CD4-positive, alpha-beta T cell treated with Interleukin-17A for 4 hours (primary cell): ENCODE measurements around the gene TAS2R8.
"Not testable (repeated sequence)": the region's sequence is repeated elsewhere in the genome, so short reads cannot be mapped to it uniquely, and the experiment has no call there.

Experiments used
- DNase-seq: peaks from one replicate; pipeline ENCODE4 v3.0.0-alpha.2; 2020; ENCODE audit warnings: mixed read lengths

The TAS2R8 gene, protein sequence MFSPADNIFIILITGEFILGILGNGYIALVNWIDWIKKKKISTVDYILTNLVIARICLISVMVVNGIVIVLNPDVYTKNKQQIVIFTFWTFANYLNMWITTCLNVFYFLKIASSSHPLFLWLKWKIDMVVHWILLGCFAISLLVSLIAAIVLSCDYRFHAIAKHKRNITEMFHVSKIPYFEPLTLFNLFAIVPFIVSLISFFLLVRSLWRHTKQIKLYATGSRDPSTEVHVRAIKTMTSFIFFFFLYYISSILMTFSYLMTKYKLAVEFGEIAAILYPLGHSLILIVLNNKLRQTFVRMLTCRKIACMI

DNA sequence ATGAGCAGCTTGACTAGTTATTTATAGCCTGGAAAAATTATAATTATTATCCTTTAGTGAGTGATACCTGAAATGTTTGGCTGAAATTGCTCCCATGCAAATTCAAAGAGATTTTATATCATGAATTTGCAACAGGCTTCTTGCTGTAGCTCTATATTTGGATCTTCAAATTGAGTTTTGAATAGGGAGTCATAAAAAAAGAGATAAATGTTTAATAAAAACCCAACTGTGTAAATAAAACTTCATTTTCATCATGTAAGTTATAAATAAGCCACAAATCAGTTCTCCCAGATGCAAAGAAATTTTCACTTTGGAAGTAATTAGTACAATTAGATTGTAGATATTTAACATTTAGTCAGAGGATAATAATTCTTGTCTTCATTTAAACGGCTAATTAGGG, at the start of gene TAS2R8:
TAS2R8 (minus strand) TSS at position 101 of the 400 bp plus-strand sequence. CDS start 306 bp downstream, outside the sequence.
- DNase-seq: no peak

DNA sequence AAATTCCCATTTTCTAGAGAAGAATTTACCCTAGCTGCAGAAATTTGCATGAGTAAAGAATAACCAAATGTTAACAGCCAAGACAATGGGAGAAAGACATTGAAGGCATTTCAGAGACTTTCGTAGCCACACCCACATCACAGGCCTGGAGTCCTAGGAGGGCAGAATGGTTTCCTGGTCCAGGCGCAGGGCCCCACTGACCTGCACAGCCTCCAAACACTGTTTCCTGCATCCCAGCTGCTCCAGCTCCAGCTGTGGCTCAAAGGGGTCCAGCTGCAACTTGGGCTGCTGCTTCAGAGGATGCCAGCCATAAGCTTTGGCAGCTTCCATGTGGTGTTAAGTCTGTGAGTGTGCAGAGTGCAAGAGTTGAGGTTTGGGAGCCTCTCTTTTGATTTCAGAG, 48.7 kb upstream of the TAS2R8 start:
- no peak for DNase-seq

DNA sequence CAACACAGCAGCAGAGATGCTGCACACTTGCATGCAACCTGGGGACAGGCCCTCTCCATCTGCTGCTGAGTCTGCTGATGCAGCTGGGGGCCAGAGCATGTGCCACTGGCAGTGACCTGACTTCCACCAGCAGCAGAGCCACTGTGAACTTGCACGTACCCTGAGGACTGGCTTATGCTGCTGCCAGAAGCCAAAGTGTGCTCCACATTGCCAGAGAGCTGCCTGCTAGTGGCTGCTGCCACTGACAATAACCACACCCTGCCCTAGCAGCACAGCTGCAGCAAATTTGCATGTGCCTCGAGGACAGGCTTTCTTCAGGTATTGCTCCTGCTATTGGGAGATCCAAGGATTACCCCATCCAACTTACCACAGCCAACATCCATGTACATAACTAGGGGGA, 46.7 kb upstream of the TAS2R8 start:
- DNase-seq: no peak

DNA sequence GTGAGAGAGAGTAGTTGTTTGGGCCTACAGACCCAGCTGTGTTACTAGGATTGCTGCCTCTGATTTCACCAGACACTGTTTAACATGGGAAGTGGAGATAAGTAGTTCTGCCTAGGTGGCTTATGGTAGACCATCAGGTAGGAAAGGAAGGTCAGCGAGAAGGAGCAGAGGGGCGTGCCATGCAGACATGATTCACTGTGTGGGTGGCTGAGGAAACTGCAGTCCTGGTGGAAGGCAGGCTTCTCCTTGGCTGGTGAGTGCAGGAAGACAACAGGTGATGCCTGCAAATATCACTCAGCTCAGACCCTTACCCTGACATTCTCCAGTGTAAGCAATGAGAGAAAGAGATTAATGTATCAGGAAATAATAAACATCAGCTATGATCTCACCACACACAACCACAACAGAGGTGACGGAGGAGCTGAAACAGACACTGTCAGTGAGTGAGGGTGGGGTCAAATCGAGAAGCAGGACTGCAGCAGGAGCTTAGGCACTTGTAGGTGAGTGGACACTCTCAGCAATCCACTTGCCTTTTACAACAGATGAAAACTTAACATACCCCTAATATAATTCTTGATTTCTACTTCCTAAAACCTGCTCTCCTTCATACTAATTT, 44.3 kb upstream of the TAS2R8 start:
- DNase-seq: no peak

DNA sequence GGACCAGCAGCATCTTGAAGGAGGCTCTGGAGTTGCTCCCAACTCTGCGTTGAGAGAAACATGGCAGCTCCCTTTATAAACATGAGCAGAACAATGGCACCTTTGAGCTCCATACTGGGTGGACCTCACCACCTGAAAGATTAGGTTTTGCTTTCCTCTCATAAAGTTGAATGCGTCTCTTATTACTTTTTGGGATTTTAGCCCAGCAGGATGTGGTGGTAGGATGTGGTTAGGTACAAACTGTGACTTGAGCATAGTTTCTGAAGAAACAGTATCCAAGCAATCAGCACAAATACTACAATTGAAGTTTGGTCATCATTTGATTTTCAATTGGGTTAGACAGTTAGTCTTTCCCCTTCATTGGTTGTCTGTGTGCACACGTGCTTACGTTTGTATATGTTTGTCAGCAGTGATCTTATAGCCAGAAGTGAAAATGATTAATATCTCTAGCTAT, 42.4 kb upstream of the TAS2R8 start, which contains the start of gene PRR4:
PRR4 (minus strand) TSS at position 51 of the 454 bp plus-strand sequence; CDS start at position 13, 38 bp downstream.
- no peak for DNase-seq

DNA sequence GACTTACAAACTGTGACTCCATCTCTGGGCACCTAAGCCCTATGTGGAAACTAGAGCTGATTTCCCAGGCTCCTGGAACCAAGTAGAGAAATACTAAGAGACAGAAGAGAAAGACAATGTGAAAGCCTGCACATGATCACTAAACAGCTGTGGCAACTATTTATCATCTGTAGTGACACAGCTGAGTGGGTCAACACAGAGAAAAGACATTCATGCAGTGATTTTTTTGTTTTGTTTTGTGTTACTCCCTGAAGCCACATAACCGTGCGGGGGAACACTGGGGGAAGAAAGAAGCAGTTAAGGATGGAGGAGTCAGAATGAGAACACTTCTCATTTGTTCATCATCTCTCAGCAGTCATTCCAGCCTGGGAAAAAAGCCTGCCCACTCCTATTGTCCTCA, 40.7 kb upstream of the TAS2R8 start:
- DNase-seq: no peak

DNA sequence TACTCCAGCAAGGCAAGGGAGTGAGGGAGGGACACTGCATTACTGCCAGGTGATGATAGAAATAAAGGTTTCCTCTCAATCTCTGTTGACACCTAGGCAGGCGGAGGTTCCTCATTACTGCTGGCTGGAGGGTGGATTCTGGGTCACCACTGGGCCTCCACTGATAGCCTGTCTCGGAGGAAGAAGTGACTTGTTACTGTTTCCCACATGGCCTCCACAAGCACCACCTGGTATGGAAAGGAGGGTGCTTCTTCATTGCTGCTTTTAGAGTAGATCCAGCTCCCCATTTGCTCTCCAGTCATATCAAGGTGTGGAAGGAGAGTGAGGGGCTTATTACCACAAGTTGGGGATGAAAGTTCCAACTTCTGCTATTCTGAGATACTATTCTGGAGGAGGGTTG, 35.8 kb upstream of the TAS2R8 start:
- DNase-seq: no peak

DNA sequence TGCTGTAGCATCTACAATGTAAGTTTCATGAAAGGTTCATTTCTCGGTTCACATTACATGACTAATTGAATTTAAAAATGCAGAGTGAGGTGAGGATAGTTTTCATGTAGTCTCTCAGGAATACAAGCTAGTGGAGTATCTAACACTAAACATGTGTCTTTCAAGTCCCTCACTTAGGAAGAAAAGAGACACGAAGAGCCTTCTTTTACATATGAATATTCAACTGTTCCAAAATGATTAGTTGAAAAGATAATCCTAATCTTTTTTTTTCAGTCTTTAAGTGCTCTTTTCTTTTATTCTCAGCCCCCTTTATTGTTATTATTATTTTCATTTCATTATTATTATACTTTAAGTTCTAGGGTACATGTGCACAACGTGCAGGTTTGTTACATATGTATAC, 31.4 kb upstream of the TAS2R8 start:
- DNase-seq: no peak

DNA sequence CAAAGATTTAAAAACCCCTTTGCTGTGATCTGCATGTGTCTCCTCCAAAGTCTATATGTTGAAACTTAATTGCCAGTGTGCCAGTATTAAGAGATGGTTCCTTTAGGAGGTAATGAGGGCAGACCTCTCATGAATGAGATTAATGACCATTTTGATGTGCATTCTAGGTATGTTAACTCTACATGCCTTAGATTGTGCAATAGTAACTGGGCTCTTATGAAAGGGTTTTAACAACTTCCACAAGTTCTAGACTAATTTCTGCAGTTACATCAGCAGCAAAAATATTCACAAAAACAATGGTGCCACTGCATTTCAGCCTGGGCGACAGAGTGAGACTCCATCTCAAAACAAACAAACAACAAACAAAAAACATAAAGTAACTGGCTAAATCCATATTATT, 22.9 kb upstream of the TAS2R8 start:
- DNase-seq: no peak

DNA sequence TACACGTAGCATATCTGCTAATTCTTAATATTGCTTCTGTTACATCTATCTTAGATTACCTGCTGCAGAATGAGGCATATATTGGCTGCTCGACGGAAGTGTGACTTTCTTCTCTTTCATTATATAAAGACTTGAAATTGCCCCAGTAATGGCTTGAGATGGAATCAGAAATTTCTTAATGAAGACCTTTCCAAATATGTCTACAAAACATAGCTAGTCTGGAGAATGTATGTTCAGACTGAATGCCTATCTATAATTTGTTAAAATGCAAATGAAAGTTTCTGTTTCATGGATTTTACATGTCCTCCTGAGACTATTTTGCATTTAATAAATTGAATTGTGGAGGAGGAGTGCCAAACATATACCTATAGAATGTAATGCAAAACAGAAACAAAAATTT, 19.2 kb upstream of the TAS2R8 start, which contains the start of gene TAS2R10:
TAS2R10 (minus strand) TSS at position 101 of the 400 bp plus-strand sequence; CDS start at position 12, 89 bp downstream.
- DNase-seq: no peak

DNA sequence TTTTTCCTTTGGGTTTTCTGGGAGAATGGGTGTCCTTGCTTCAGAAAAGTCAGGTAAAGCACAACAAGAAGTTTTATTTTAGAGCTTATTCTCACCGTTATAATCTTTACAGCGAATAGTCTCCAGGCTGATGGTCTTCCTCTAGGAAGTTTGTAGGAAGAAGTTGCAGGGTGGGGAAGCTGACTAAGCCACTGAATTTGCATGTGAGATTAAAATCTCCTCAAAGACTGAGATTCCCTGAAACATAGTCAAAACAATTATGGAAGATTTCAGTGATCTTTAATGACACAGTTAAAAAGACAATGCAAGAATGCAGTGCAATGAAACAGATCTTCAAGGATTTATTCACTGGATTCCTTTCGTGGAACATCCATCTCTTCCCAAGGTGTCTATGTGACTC, 17.9 kb upstream of the TAS2R8 start:
- no peak for DNase-seq

DNA sequence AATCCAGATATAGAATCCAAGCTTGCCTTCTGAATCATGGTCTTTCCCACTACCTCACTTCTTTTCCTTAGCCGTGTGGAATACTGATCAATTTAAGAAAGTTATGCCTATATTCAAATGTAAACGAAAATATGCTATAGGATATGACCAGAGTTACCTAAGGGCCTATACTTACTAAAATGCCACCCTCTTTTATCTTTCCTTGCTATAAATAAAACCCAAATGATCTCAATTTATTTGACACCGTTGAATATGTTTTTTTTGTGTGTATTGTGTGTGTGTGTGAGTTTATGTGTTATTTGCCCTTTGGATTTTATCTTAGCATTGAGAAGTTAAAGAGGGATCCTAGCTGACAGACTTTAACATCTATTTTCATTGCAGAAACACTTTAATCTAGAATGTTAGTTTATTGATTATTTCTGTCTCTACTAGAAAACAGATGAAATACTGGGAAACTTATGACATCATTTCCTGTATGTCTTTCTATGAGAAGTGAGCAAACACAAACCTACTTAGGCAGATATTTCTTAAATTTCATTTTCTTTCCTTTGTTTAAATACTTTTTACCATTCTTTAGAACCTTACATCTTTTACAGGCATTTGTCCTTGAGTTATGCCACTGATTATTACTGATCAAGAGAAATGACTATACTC, 4.9 kb upstream of the TAS2R8 start:
- DNase-seq: no peak

DNA sequence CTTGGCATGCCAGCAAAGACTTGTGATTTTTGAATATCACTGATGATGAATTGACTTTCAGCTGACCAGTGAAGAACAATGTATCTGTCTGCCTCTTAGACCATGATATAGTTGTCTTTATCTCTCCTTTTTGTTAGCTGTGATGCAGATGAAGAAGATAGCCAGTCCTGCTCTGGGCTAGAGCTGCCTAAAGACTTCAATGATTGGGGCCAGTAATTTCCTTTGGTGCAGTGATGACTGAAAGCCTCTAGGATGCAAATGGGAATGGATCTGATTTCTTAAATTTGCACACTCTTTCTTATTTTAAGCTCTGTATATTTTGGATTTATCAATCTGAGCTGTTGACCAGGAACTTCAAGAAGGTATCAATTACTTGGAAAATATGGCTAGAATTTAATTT, 3.0 kb upstream of the TAS2R8 start, which contains the start of gene TAS2R9:
TAS2R9 (minus strand) TSS at position 101 of the 400 bp plus-strand sequence; CDS start at position 8, 93 bp downstream.
- DNase-seq: no peak

DNA sequence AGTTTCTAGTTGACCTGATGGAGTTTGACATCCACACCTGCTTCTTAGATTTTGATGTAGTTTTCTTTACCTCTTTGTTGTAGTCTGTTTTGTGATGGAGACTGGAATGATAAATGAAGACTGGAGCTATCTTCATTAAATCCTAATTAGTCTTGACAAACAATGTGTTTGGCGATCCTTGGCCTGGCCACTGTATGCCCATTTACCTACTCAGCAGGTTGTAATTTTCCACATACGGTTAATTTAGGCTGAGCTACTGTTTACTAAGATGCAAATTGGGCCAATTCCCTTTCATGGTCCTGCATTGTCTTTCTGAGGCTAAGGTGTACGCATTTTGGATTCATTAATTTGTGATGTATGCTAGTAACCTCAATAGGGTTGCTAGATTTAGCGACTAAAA, 4.5 kb downstream of the TAS2R8 start, which contains the start of gene TAS2R7:
TAS2R7 (minus strand) TSS at position 41 of the 400 bp plus-strand sequence. CDS start 57 bp downstream, outside the sequence.
- DNase-seq: no peak

DNA sequence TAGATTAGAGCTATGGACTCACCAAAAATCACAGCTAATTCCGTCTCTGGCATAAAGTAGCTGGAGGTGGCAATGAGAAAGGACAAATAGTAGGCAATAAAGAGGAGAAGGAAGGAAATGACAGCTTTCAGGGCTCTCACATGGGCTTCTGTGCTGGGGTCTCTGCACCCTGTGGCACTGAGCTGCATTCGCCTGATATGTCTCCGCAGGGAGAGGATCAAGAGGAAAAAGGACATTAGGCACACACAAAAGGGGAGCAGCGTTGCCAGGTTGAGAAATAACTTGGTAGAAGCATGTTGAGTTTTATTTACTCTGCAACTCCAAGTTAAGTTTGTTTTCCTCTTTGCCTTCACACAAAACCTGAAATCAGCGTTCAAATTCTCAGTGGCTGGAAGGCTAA, 5.3 kb downstream of the TAS2R8 start:
- DNase-seq: no peak

DNA sequence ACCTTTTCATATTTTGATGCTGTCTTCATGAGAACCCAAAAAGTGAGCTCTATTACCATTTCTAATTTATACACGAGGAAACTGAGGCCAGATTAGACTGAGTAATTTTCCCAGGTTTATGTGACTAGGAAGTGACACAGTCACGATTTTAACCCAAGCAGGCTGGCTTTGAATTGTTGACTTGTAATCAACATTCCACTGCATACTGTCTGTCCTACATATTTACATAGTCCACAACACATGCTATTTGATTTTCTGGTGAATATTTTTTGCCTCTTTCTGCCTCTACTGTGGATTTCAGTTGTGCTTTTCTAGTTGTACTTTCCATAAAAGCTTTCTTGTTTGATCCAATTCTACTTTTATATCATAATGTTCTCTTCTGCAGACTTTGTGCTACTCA, 12.9 kb downstream of the TAS2R8 start:
- DNase-seq: no peak

DNA sequence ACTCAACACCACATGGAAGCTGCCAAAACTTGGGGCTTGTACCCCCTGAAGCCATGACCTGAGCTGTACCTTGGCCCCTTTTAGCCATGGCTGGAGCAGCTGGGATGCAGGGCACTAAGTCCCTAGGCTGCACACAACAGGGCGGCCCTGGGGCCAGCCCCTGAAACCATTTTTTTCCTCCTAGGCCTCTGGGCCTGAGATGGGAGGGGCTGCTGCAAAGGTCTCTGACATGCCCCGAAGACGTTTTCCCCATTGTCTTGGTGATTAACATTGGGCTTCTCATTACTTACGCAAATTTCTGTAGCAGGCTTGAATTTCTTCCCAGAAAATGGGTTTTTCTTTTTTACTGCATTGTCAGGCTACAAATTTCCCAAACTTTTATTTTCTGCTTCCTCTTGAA, 15.3 kb downstream of the TAS2R8 start:
- DNase-seq: not testable (repeated sequence)

DNA sequence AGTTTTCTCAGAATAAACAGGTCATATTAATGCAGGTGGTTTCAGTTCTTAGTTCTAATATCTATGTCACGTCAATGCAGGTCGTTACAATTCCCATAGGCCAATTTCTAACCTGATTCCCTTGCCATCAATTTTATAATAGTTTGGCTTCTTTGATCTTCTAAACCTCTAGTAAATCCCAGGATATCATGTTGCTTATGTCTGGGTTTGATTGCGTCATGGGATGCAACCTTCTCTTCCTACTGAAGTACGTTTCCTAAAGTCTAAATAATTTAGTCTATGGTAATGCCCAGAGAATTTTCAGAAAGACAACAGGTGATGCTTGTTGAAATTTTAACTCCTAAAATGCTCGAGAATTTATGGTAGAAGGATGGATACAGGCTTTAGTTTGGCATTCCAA, 23.8 kb downstream of the TAS2R8 start:
- DNase-seq: no peak

DNA sequence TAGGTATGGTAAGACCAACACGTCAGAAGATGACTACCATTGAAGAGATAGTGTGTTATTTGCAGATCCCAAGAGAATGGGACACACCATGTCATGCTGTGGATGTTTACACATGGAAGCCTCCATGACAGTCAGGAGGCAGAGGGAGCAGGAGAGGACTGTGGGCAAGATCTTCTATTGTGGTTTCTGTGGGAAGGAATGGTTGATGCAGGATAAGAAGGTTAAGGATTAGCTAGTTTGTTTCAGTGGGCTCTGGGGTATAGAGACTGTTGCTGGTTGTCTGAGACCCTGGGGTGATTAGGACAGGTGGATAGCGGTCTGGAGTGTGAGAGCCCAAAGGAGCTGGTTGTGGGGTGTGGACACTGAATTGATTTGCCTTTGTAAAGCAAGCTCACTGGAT, 28.0 kb downstream of the TAS2R8 start:
- no peak for DNase-seq

DNA sequence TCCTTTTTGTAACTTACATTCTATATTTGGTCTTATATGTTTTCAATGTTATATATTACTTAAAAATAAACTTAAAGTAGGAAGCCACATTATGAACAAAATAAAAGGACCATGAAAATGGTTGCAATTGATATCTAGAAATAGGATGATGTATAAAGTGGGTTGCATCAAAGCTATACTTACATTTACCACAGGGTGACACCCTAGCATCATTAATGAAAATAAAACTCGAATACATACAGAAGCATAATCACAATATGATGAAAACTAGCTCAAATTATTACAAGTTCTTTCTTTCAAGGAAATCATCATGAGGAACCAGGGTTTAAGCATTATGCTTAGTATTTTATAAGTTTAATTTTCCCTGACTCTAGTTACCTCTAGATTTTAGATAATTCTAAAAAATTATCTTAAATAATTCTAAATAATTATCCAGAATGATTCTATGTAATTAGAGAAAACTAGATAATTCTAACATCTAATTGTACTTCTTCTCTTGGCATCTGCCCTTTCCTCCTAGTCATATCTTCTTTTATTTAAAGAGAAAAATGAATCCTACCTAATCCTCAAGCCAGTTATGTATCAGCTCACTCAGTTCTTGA, 35.9 kb downstream of the TAS2R8 start:
- DNase-seq: no peak

DNA sequence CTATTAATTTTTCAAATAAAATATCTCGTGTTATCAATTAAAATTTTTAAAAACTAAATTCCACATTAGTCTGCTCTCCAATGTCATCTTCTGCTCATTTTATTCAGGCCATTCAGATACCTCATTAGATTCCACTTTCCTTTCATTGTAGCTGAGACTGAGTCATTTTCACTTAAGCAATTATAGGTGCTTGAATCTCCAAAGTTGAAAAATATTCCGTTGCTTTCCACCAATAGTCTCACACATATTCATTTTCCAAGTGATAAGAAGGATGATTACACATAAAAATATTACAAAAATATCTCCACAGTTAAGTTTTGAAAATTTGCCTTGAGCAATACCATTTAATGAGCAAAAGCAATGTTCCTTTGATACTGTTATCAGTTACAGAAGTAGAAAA, 47.4 kb downstream of the TAS2R8 start:
- DNase-seq: no peak

DNA sequence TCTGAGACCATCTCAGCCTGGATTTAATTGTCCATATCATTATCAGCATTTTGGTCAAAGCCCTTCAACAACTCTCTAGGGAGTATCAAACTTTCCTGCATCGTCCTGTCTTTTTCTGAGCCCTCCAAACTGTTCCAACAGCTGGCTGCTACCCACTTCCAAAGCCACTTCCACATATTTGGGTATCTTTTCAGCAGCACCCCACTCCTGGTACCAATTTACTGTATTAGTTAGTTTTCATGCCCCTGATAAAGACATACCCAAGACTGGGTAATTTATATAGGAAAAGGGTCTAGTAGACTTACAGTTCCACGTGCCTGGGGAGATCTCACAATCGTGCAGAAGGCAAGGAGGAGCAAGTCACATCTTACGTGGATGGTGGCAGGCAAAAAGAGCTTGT, 50.9 kb downstream of the TAS2R8 start:
- DNase-seq: no peak
